LHCN-M2 (cell line): ENCODE data around the gene KLF18. TPM values are rescaled to one million over a fixed set of nuclear protein-coding genes. Genes with fewer than 3 reads are reported as not detected.

Source experiments
- total RNA-seq: library from RNA; depleted of rRNA; stranded (reverse); fragments of >200 nt; gene quantifications from 2 replicates; pipeline ENCODE4 v1.2.3, GENCODE V29; 2014; rRNA removed

Gene KLF18
- total RNA-seq, 1 experiment from 2014 or later = not detected

Other genes with a start within 250 kb of the KLF18 start
- gene ARTN, start 207.8 kb downstream of the KLF18 start, total RNA-seq = 2.1 TPM in 1 of 2 replicates, not detected in the other
- 30.5 and 31.8 TPM in 2 replicates for gene IPO13, start 194.7 kb downstream of the KLF18 start, total RNA-seq
- gene DPH2, start 171.6 kb downstream of the KLF18 start, total RNA-seq = 30.7 and 36.2 TPM in 2 replicates
- gene ATP6V0B, start 166.7 kb downstream of the KLF18 start, total RNA-seq = 188 and 200 TPM in 2 replicates
- gene B4GALT2, start 162.4 kb downstream of the KLF18 start, total RNA-seq = 110 and 115 TPM in 2 replicates
- 5.1 and 5.2 TPM in 2 replicates for gene CCDC24, start 150.0 kb downstream of the KLF18 start, total RNA-seq
- gene SLC6A9, start 110.2 kb downstream of the KLF18 start, total RNA-seq = 0.06 and 0.40 TPM in 2 replicates
- gene KLF17, start 22.8 kb downstream of the KLF18 start, total RNA-seq = 0.11 and 0.19 TPM in 2 replicates
- 16.0 and 18.3 TPM in 2 replicates for gene DMAP1, start 71.8 kb upstream of the KLF18 start, total RNA-seq
- 59.7 and 59.8 TPM in 2 replicates for gene ERI3, start 213.6 kb upstream of the KLF18 start, total RNA-seq